ENCODE results near the gene ZMYND19. TPM values are rescaled to one million over a fixed set of nuclear protein-coding genes. Genes with fewer than 3 reads are reported as not detected.
A peak's percentile ranks its signal among the peaks of the same experiment; 100 is the strongest.

Gene ZMYND19
- total RNA-seq, 3 donors from 2014 or later: 14.2 to 18.5 (median 18.4) TPM

GRCh38 chr9:137545123-137545522 lies 45.2 kb downstream of the ZMYND19 start:
- TF ChIP-seq, protein P1, sequence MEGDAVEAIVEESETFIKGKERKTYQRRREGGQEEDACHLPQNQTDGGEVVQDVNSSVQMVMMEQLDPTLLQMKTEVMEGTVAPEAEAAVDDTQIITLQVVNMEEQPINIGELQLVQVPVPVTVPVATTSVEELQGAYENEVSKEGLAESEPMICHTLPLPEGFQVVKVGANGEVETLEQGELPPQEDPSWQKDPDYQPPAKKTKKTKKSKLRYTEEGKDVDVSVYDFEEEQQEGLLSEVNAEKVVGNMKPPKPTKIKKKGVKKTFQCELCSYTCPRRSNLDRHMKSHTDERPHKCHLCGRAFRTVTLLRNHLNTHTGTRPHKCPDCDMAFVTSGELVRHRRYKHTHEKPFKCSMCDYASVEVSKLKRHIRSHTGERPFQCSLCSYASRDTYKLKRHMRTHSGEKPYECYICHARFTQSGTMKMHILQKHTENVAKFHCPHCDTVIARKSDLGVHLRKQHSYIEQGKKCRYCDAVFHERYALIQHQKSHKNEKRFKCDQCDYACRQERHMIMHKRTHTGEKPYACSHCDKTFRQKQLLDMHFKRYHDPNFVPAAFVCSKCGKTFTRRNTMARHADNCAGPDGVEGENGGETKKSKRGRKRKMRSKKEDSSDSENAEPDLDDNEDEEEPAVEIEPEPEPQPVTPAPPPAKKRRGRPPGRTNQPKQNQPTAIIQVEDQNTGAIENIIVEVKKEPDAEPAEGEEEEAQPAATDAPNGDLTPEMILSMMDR (IDR thresholded peaks at IDR 0.05): no peak
- Histone ChIP-seq H3K9me3 (peaks cover 3% of the 10 kb centered on the region), H3K4me3 (no peak overlapping the region), H3K36me3 (ENCODE audit: low read depth) (no peaks in the 10 kb centered on the region), H3K4me1 (ENCODE audit: low read depth) (peaks cover 9% of the 10 kb centered on the region)
- no peak for ATAC-seq
- DNase-seq: no peak
- intact Hi-C loops (cut with DNase I, micrococcal nuclease): no loop called here

- TF ChIP-seq, protein P1 (IDR thresholded peaks at IDR 0.05): no peak
- peaks cover 2% of the 10 kb centered on the region for H3K4me1 ChIP-seq (ENCODE audit: low read depth)
- H3K4me3 ChIP-seq: no peak overlapping the region
- intact Hi-C loops (cut with DNase I, micrococcal nuclease): no loop called here
- DNase-seq: no peak
- no peaks in the 10 kb centered on the region for H3K36me3 ChIP-seq (ENCODE audit: low read depth)
- H3K9me3 ChIP-seq: peaks cover 3% of the 10 kb centered on the region
- ATAC-seq: peak; percentile 46
Observed at GRCh38 chr9:137544176-137544760, 46.0 kb downstream of the ZMYND19 start.

DNA sequence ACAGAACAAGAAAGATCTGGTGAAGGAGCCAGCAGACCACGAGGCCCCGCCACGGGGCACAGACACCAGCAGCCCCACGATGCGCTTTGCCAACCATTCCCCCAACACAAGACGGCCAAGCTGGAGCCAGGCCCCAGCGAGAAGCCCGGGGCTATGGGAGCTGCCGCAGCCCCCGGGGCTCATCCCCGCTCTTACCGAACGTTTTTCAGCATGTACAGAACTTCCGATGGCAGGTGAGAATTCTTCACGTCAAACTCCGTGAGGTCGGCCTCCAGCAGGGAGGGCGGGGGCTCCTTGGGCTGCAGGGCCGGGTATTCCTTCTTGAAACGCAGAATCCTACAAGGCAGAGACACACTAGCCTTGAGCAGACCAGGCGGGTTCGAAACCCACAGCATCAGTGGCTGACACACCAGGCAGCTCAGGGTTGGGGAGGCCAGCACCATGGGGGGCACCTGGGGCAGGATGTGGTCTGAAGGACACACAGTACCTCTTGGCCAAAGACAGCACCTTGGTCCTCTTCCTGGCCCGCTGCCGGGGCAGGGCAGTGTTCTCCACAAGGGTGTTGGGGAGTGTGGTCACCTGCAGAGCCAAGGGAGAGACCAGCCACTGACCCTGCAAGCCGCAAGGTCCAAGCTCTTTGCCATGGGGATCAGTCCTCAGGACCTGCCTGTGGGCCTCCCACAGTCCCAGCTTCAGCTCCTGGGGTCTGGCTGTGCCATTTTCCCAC lies 46.9 kb downstream of the ZMYND19 start:
- DNase-seq (no peak), ATAC-seq (no peak)
- H3K36me3 ChIP-seq (ENCODE audit: low read depth): no peaks in the 10 kb centered on the region
- H3K4me3 ChIP-seq: no peak overlapping the region
- intact Hi-C loops (cut with DNase I, micrococcal nuclease): no loop called here
- H3K9me3 ChIP-seq: peaks cover 3% of the 10 kb centered on the region
- H3K4me1 ChIP-seq (ENCODE audit: low read depth): no peaks in the 10 kb centered on the region
- TF ChIP-seq, protein P1 (IDR thresholded peaks at IDR 0.05): no peak

DNA sequence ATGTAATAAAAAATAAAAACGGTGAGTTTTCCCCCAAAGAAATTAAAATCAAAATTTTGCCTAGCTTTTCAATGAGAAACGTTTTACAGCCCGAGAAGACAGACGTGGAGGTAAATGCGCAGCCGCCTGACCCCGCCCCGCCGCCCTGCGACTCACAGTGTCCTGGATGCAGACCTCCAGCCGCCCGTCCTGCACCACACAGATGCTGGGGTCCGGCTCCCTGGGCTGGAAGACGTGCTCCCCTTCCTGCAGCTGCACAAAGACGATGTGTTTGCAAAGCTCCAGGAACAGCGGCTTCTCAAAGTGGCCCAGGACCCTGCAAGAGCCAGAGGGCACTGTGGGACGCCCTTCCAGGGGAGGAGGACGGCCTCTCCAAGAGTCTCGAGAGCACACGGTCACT lies 47.8 kb downstream of the ZMYND19 start:
- DNase-seq: no peak
- no peak for ATAC-seq
- Histone ChIP-seq H3K36me3 (ENCODE audit: low read depth) (no peaks in the 10 kb centered on the region), H3K4me1 (ENCODE audit: low read depth) (no peaks in the 10 kb centered on the region), H3K4me3 (no peak overlapping the region), H3K9me3 (peaks cover 3% of the 10 kb centered on the region)
- TF ChIP-seq, protein P1 (IDR thresholded peaks at IDR 0.05): no peak
- intact Hi-C loops (cut with DNase I, micrococcal nuclease): no loop called here

- ATAC-seq (no peak), DNase-seq (no peak)
- intact Hi-C loops (cut with DNase I, micrococcal nuclease): no loop called here
- Histone ChIP-seq H3K9me3 (no peaks in the 10 kb centered on the region), H3K36me3 (ENCODE audit: low read depth) (no peaks in the 10 kb centered on the region), H3K4me1 (ENCODE audit: low read depth) (no peaks in the 10 kb centered on the region), H3K4me3 (no peak overlapping the region)
- TF ChIP-seq, protein P1 (IDR thresholded peaks at IDR 0.05): no peak
Observed at GRCh38 chr9:137540536-137540935, 49.8 kb downstream of the ZMYND19 start.
